Fibroblast of skin of right quadriceps (primary cell): Measurements from ENCODE around the gene FRMD8.
A peak's percentile ranks its signal among the peaks of the same experiment; 100 is the strongest.
"Not testable (repeated sequence)": the region's sequence is repeated elsewhere in the genome, so short reads cannot be mapped to it uniquely, and the experiment has no call there.

Experiments used
- DNase-seq: peaks from one replicate; pipeline ENCODE4 v3.0.0-alpha.2; 2013

FRMD8 gene

GRCh38 chr11:65437436-65438227, 51.2 kb downstream of the FRMD8 start:
- no peak for DNase-seq

- peak; percentile 63 for DNase-seq
These were observed 52.1 kb downstream of the FRMD8 start for GRCh38 chr11:65438257-65439151.

- DNase-seq = no peak
These were observed 53.1 kb downstream of the FRMD8 start for GRCh38 chr11:65439331-65440181.

- no peak for DNase-seq
These were observed 54.5 kb downstream of the FRMD8 start for GRCh38 chr11:65440831-65441499.

- DNase-seq = no peak
These were observed 56.5 kb downstream of the FRMD8 start for GRCh38 chr11:65442842-65443331.

GRCh38 chr11:65444314-65445051, 58.0 kb downstream of the FRMD8 start:
- DNase-seq = no peak

GRCh38 chr11:65445101-65445603, 58.7 kb downstream of the FRMD8 start:
- no peak for DNase-seq

GRCh38 chr11:65445604-65446445, 59.4 kb downstream of the FRMD8 start:
- DNase-seq = peak; percentile 53

- no peak for DNase-seq
These were observed 60.2 kb downstream of the FRMD8 start for GRCh38 chr11:65446446-65447277.

GRCh38 chr11:65448074-65448417, 61.6 kb downstream of the FRMD8 start:
- no peak for DNase-seq

- peak; percentile 40 for DNase-seq
These were observed 62.1 kb downstream of the FRMD8 start for GRCh38 chr11:65448418-65449105.

GRCh38 chr11:65451301-65451700, 64.9 kb downstream of the FRMD8 start:
- not testable (repeated sequence) for DNase-seq

GRCh38 chr11:65452259-65452658, 65.8 kb downstream of the FRMD8 start:
- DNase-seq = not testable (repeated sequence)

GRCh38 chr11:65452806-65453490, 66.5 kb downstream of the FRMD8 start:
- DNase-seq = peak; percentile 94

- DNase-seq = peak; percentile 73
These were observed 67.9 kb downstream of the FRMD8 start for GRCh38 chr11:65454311-65454695.

- peak; percentile 88 for DNase-seq
These were observed 68.4 kb downstream of the FRMD8 start for GRCh38 chr11:65454696-65455456.

- peak; percentile 58 for DNase-seq
These were observed 70.0 kb downstream of the FRMD8 start for GRCh38 chr11:65456418-65456817.
